T-helper 17 cell (primary cell): ENCODE data around the gene PNPLA1. TPM values are rescaled to one million over a fixed set of nuclear protein-coding genes. Genes with fewer than 3 reads are reported as not detected.

Experiments used
- ATAC-seq: fragments of 150-1000 bp; cut with Tn5 transposase; 2 replicates; pipeline ENCODE4 v1.10.0; 2021; ENCODE audit warnings: mild to moderate bottlenecking, moderate library complexity
- DNase-seq, 3 donors: peaks; one replicate each; pipeline versions ENCODE4 v3.0.0 to v3.0.0-alpha.2; 2020 to 2021
- H3K9me3 ChIP-seq: one replicate; pipeline ENCODE4 v1.7.0; 2013; ENCODE audit warnings: low read length, mild to moderate bottlenecking; ENCODE audit not compliant: control insufficient read depth, poor library complexity, severe bottlenecking
- H3K27ac Mint-ChIP-seq: one replicate; pipeline ENCODE4 v1.8.0; 2022; ENCODE audit warnings: mild to moderate bottlenecking, moderate library complexity, mixed read lengths
- H3K27me3 Mint-ChIP-seq: one replicate; pipeline ENCODE4 v1.8.0; 2022; ENCODE audit warnings: mixed read lengths
- H3K36me3 Mint-ChIP-seq: one replicate; pipeline ENCODE4 v1.8.0; 2022; ENCODE audit warnings: low read depth, mixed read lengths
- H3K4me1 Mint-ChIP-seq: one replicate; pipeline ENCODE4 v1.8.0; 2022; ENCODE audit warnings: mild to moderate bottlenecking, mixed read lengths
- H3K4me3 Mint-ChIP-seq: one replicate; pipeline ENCODE4 v1.8.0; 2022; ENCODE audit warnings: mild to moderate bottlenecking, moderate library complexity, mixed read lengths
- total RNA-seq, 4 donors: library from RNA in 2 of 4; stranded (reverse) in 2 of 4; gene quantifications; one replicate each; pipeline ENCODE4 v1.2.3 and lab custom pipeline; 2022 to 2026

The PNPLA1 gene
- total RNA-seq, 2 donors from 2014 or later = 0.15 TPM; not detected in 1

- no peak overlapping the region for H3K27ac Mint-ChIP-seq
- DNase-seq = no peak
- no peaks in the 10 kb centered on the region for H3K36me3 Mint-ChIP-seq
- peaks cover 18% of the 10 kb centered on the region for H3K27me3 Mint-ChIP-seq
- ATAC-seq = no peak
- no peaks in the 10 kb centered on the region for H3K9me3 ChIP-seq
- peaks cover under 1% of the 10 kb centered on the region for H3K4me1 Mint-ChIP-seq
- no peak overlapping the region for H3K4me3 Mint-ChIP-seq
Measured at GRCh38 chr6:36345681-36346466, 76.0 kb downstream of the PNPLA1 start.

- ATAC-seq (no peak), DNase-seq (no peak)
- Mint-ChIP-seq H3K27me3 (peaks cover 16% of the 10 kb centered on the region), H3K36me3 (no peaks in the 10 kb centered on the region), H3K4me1 (no peaks in the 10 kb centered on the region), H3K27ac (no peak overlapping the region), H3K4me3 (no peak overlapping the region)
- no peaks in the 10 kb centered on the region for H3K9me3 ChIP-seq
Measured at GRCh38 chr6:36346486-36347273, 76.8 kb downstream of the PNPLA1 start.

GRCh38 chr6:36347621-36348020 is 77.8 kb downstream of the PNPLA1 start:
- Mint-ChIP-seq H3K27me3 (peaks cover 16% of the 10 kb centered on the region), H3K27ac (no peak overlapping the region), H3K4me1 (no peaks in the 10 kb centered on the region), H3K4me3 (no peak overlapping the region), H3K36me3 (no peaks in the 10 kb centered on the region)
- no peaks in the 10 kb centered on the region for H3K9me3 ChIP-seq
- ATAC-seq (no peak), DNase-seq (no peak)

- H3K36me3 Mint-ChIP-seq = no peaks in the 10 kb centered on the region
- H3K27ac Mint-ChIP-seq = no peak overlapping the region
- H3K4me1 Mint-ChIP-seq = no peaks in the 10 kb centered on the region
- H3K27me3 Mint-ChIP-seq = peaks cover 10% of the 10 kb centered on the region
- no peaks in the 10 kb centered on the region for H3K9me3 ChIP-seq
- ATAC-seq (no peak), DNase-seq (no peak)
- no peak overlapping the region for H3K4me3 Mint-ChIP-seq
Measured at GRCh38 chr6:36349240-36349639, 79.4 kb downstream of the PNPLA1 start.

- H3K27me3 Mint-ChIP-seq = peaks cover 10% of the 10 kb centered on the region
- H3K27ac Mint-ChIP-seq = no peak overlapping the region
- H3K4me1 Mint-ChIP-seq = no peaks in the 10 kb centered on the region
- H3K9me3 ChIP-seq = no peaks in the 10 kb centered on the region
- H3K4me3 Mint-ChIP-seq = no peak overlapping the region
- H3K36me3 Mint-ChIP-seq = no peaks in the 10 kb centered on the region
- ATAC-seq (no peak), DNase-seq (no peak)
Measured at GRCh38 chr6:36350082-36350481, 80.2 kb downstream of the PNPLA1 start.

GRCh38 chr6:36350681-36351571 is 81.1 kb downstream of the PNPLA1 start:
- DNase-seq (no peak), ATAC-seq (no peak)
- H3K4me1 Mint-ChIP-seq = no peaks in the 10 kb centered on the region
- H3K9me3 ChIP-seq = no peaks in the 10 kb centered on the region
- peak overlapping the region; percentile 14 for H3K27ac Mint-ChIP-seq
- no peaks in the 10 kb centered on the region for H3K36me3 Mint-ChIP-seq
- H3K4me3 Mint-ChIP-seq = no peak overlapping the region
- H3K27me3 Mint-ChIP-seq = peaks cover 10% of the 10 kb centered on the region

GRCh38 chr6:36352477-36353157 is 82.8 kb downstream of the PNPLA1 start:
- no peaks in the 10 kb centered on the region for H3K9me3 ChIP-seq
- Mint-ChIP-seq H3K27ac (no peak overlapping the region), H3K36me3 (no peaks in the 10 kb centered on the region), H3K4me3 (no peak overlapping the region), H3K4me1 (peaks cover 4% of the 10 kb centered on the region), H3K27me3 (peaks cover 19% of the 10 kb centered on the region)
- no peak for DNase-seq
- ATAC-seq = no peak

- ATAC-seq = no peak
- no peaks in the 10 kb centered on the region for H3K9me3 ChIP-seq
- Mint-ChIP-seq H3K4me3 (no peak overlapping the region), H3K36me3 (no peaks in the 10 kb centered on the region), H3K27ac (no peak overlapping the region), H3K4me1 (peaks cover 4% of the 10 kb centered on the region), H3K27me3 (peaks cover 23% of the 10 kb centered on the region)
- no peak for DNase-seq
Measured at GRCh38 chr6:36353411-36353915, 83.6 kb downstream of the PNPLA1 start.

GRCh38 chr6:36355819-36356218 is 86.0 kb downstream of the PNPLA1 start:
- peaks cover 5% of the 10 kb centered on the region for H3K4me1 Mint-ChIP-seq
- ATAC-seq (no peak), DNase-seq (no peak)
- no peak overlapping the region for H3K27ac Mint-ChIP-seq
- H3K36me3 Mint-ChIP-seq = no peaks in the 10 kb centered on the region
- no peak overlapping the region for H3K4me3 Mint-ChIP-seq
- peaks cover 17% of the 10 kb centered on the region for H3K27me3 Mint-ChIP-seq
- no peaks in the 10 kb centered on the region for H3K9me3 ChIP-seq

- no peak overlapping the region for H3K27ac Mint-ChIP-seq
- no peak overlapping the region for H3K4me3 Mint-ChIP-seq
- H3K4me1 Mint-ChIP-seq = peaks cover 7% of the 10 kb centered on the region
- no peak for DNase-seq
- no peaks in the 10 kb centered on the region for H3K9me3 ChIP-seq
- H3K27me3 Mint-ChIP-seq = peaks cover 17% of the 10 kb centered on the region
- no peaks in the 10 kb centered on the region for H3K36me3 Mint-ChIP-seq
- ATAC-seq = peak; percentile 68
Measured at GRCh38 chr6:36357872-36358225, 88.0 kb downstream of the PNPLA1 start.
